Fibroblast of villous mesenchyme (primary cell): ENCODE measurements around the gene PRRC2A. TPM values are rescaled to one million over a fixed set of nuclear protein-coding genes. Genes with fewer than 3 reads are reported as not detected.
A peak's percentile ranks its signal among the peaks of the same experiment; 100 is the strongest.

Experiments used
- DNase-seq: peaks from one replicate; pipeline ENCODE4 v3.0.0-alpha.2; 2010; ENCODE audit warnings: low read depth
- H3K4me3 ChIP-seq: 2 replicates; pipeline ENCODE4 v1.5.1; 2011; ENCODE audit warnings: low read depth, mild to moderate bottlenecking, low read length
- CTCF ChIP-seq: IDR thresholded peaks from 2 replicates; pipeline ENCODE4 v1.5.1; 2012; ENCODE audit warnings: low read depth, mild to moderate bottlenecking, low read length; ENCODE audit not compliant: insufficient read depth
- total RNA-seq: library from RNA; depleted of rRNA; stranded (reverse); fragments of >200 nt; gene quantifications from 2 replicates; pipeline ENCODE4 v1.2.3, GENCODE V29; 2012

PRRC2A gene
- total RNA-seq, 1 donor, result 84.2 TPM

GRCh38 chr6:31641370-31641769 is 20.9 kb downstream of the PRRC2A start:
- TF ChIP-seq CTCF, result no peak
- no peak overlapping the region for H3K4me3 ChIP-seq
- DNase-seq, result no peak

DNA sequence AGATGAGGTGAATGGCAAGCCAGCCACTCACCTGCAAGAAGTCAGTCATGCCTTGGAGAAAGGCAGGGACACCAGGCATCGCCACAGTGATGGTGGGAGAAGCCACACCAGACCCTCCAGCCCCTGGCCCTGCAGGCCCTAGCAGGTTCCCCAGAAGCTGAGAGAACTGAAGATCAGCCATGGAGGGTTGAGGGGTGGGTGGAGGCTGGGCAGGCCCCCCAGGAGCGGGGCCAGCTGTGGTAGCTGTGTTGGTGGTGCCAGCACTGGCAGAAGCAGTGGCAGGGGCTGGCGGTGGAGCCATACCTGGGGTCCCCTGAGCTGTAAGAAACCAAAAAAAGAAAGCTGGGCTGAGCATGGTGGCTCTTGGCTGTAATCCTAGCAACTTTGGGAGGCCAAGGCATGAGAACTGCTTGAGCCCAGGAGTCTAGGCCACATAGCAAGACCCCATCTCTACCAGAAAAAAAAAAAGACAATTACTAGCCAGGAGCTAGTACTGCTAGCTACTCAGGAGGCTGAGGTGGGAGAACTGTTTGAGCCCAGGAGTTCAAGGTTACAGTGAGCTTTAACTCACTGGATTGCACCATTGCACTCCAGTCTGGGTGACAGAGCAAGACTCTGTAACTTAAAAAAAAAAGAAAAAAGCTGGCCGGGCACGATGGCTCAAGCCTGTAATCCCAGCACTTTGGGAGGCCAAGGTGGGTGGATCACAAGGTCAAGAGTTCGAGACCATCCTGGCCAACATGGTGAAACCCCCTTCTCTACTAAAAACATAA is 22.5 kb downstream of the PRRC2A start:
- TF ChIP-seq CTCF, result no peak
- no peak for DNase-seq
- no peak overlapping the region for H3K4me3 ChIP-seq

- no peak for TF ChIP-seq CTCF
- no peak for DNase-seq
- H3K4me3 ChIP-seq, result no peak overlapping the region
These were observed 23.4 kb downstream of the PRRC2A start for GRCh38 chr6:31643818-31644454.

DNA sequence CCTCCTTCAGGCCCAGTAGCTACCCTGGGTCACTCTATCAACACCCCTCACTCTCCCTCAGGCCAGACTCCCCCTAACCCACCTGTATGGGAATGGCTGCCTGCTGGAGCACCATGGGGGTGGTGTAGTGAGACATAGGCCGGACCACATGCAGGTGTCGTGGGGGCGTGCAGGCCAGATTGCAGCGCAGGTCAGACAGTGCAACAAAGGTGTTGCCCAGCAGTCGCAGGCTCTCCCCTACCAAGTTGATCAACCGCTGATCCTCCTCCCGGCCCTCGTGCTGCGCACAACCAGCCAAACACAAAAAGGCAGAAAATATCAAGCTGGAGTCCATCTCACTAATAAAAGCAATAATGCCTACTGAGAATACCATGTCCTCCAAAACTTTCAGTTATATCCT is 24.8 kb downstream of the PRRC2A start:
- no peak for DNase-seq
- no peak for TF ChIP-seq CTCF
- no peak overlapping the region for H3K4me3 ChIP-seq

DNA sequence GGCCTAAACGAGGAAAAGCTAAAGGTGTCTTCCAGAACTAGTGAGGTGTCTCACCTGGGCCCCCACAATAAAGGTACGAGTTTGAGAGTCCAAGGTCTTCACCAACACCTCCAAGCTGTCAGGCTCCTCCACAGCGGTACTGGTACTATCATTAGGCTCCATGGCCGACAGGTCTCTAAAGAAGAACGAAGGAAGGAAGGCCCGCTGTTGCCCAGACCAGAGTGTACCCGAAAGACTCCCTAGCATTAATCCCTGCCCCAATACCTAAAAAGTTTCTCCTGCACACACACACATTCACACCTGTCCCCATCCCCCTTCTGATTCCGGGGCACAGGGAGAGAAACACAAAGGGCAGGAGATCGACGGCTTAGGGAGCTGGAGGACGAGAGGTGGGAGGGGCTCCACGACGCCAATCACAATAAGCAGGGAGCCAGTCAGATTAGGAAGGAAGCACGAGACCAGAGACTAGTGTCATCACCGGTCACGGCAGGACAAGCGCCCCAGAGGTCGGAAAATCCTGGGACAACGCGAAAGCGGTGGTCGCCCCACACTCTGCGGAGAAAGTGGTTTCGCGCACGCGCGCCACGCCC is 31.2 kb downstream of the PRRC2A start:
- H3K4me3 ChIP-seq, result peak overlapping the region; percentile 91
- no peak for TF ChIP-seq CTCF
- DNase-seq, result peak; percentile 83

GRCh38 chr6:31652925-31653724 is 32.6 kb downstream of the PRRC2A start:
- no peak for TF ChIP-seq CTCF
- no peak for DNase-seq
- H3K4me3 ChIP-seq, result peak overlapping the region; percentile 91
